Smooth muscle cell (in vitro differentiated cells): ENCODE results near the gene LGR6. TPM values are rescaled to one million over a fixed set of nuclear protein-coding genes. Genes with fewer than 3 reads are reported as not detected.

ENCODE experiments used
- DNase-seq: peaks from one replicate; lab custom pipeline; 2025; ENCODE audit not compliant: unreplicated experiment; lab: John Stamatoyannopoulos, UW
- H2AFZ ChIP-seq: fragments of 200-600 bp; sonication (generic); 2 replicates; pipeline ENCODE4 v1.6.0; 2016; ENCODE audit warnings: antibody characterized with exemption, low read depth, mild to moderate bottlenecking
- H3F3A ChIP-seq: fragments of 200-600 bp; sonication (generic); 2 replicates; pipeline ENCODE4 v1.6.0; 2017; ENCODE audit warnings: antibody characterized with exemption, low read depth
- H3K27ac ChIP-seq: fragments of 200-600 bp; sonication (generic); 2 replicates; pipeline ENCODE4 v1.5.1; 2016; ENCODE audit warnings: low read depth, mild to moderate bottlenecking
- H3K27me3 ChIP-seq: fragments of 200-600 bp; sonication (generic); 2 replicates; pipeline ENCODE4 v1.6.1; 2016; ENCODE audit warnings: low read depth, mild to moderate bottlenecking
- H3K36me3 ChIP-seq: fragments of 200-600 bp; sonication (generic); 2 replicates; pipeline ENCODE4 v1.5.1; 2016; ENCODE audit warnings: low read depth
- H3K4me1 ChIP-seq: fragments of 200-600 bp; sonication (generic); 2 replicates; pipeline ENCODE4 v1.5.1; 2016; ENCODE audit warnings: low read depth
- H3K4me2 ChIP-seq: fragments of 200-600 bp; sonication (generic); 2 replicates; pipeline ENCODE4 v1.6.0; 2016; ENCODE audit warnings: mild to moderate bottlenecking
- H3K4me3 ChIP-seq: fragments of 200-600 bp; sonication (generic); 2 replicates; pipeline ENCODE4 v1.5.1; 2016; ENCODE audit warnings: mild to moderate bottlenecking
- H3K79me2 ChIP-seq: fragments of 200-600 bp; sonication (generic); 2 replicates; pipeline ENCODE4 v1.6.0; 2016; ENCODE audit warnings: low read depth, mild to moderate bottlenecking
- H3K9ac ChIP-seq: fragments of 200-600 bp; sonication (generic); 2 replicates; pipeline ENCODE4 v1.6.0; 2016; ENCODE audit warnings: low read depth
- H3K9me3 ChIP-seq: fragments of 200-600 bp; sonication (generic); replicated peaks from 2 replicates; pipeline ENCODE4 v1.5.1; 2016; ENCODE audit warnings: low read depth
- H4K20me1 ChIP-seq: fragments of 200-600 bp; sonication (generic); 2 replicates; pipeline ENCODE4 v1.6.0; 2016; ENCODE audit warnings: low read depth
- WGBS: methylation state at CpG from one replicate; pipeline ENCODE4 v1.1.7; 2016; ENCODE audit warnings: low lambda C conversion rate; 5-methylcytosine and 5-hydroxymethylcytosine counted together
- polyA plus RNA-seq: library from polyadenylated mRNA; unstranded; fragments of >200 nt; fragmentation: Nextera tagmentation; extraction: Ambion mirVana; gene quantifications from 2 replicates; pipeline ENCODE4 v1.2.1, GENCODE V29; 2016
- total RNA-seq: library from RNA; depleted of rRNA; stranded (reverse); fragments of >200 nt; gene quantifications from 2 replicates; pipeline ENCODE4 v1.2.3, GENCODE V29; 2014
- TF ChIP-seq, protein P1 (sequence below): fragments of 200-600 bp; sonication (generic); IDR thresholded peaks from 2 replicates; pipeline ENCODE4 v1.5.1; 2017; ENCODE audit warnings: borderline replicate concordance, mild to moderate bottlenecking, antibody characterized with exemption; ENCODE audit not compliant: insufficient read depth, poor library complexity, severe bottlenecking

The LGR6 gene
- total and polyA plus RNA-seq, 2 experiments from 2014 or later = 1.8 to 2.9 TPM

DNA sequence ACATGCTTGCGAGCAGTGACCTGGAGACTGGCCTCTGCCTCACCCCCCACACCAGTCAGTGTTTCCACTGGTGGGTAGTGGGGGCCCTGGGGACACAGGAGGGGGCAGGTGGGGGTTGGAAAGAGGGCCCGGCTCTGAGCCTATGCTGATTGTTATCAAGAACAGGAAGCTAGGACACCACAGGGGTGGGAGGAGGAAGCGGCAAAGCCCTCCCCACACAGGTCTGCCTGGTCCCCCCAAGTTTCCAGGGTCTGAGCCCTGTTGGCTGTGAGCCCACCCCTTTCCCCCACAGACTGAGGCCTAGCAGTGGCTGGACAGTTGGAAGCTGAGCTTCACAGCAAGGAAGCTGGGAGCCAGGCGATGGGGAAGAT is 31.6 kb upstream of the LGR6 start:
- Histone ChIP-seq H2AFZ (no peak overlapping the region), H3K36me3 (no peaks in the 10 kb centered on the region), H3K27ac (no peak overlapping the region), H3K9me3 (no peaks in the 10 kb centered on the region), H3K27me3 (no peaks in the 10 kb centered on the region), H4K20me1 (no peaks in the 10 kb centered on the region), H3K4me1 (peaks cover 3% of the 10 kb centered on the region), H3K79me2 (no peaks in the 10 kb centered on the region), H3F3A (no peaks in the 10 kb centered on the region), H3K4me2 (no peak overlapping the region), H3K4me3 (no peak overlapping the region), H3K9ac (no peak overlapping the region)
- TF ChIP-seq, protein P1, sequence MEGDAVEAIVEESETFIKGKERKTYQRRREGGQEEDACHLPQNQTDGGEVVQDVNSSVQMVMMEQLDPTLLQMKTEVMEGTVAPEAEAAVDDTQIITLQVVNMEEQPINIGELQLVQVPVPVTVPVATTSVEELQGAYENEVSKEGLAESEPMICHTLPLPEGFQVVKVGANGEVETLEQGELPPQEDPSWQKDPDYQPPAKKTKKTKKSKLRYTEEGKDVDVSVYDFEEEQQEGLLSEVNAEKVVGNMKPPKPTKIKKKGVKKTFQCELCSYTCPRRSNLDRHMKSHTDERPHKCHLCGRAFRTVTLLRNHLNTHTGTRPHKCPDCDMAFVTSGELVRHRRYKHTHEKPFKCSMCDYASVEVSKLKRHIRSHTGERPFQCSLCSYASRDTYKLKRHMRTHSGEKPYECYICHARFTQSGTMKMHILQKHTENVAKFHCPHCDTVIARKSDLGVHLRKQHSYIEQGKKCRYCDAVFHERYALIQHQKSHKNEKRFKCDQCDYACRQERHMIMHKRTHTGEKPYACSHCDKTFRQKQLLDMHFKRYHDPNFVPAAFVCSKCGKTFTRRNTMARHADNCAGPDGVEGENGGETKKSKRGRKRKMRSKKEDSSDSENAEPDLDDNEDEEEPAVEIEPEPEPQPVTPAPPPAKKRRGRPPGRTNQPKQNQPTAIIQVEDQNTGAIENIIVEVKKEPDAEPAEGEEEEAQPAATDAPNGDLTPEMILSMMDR = no peak
- DNase-seq = no peak
- 68% methylated on average over 4 of the region's 4 CpGs for WGBS

DNA sequence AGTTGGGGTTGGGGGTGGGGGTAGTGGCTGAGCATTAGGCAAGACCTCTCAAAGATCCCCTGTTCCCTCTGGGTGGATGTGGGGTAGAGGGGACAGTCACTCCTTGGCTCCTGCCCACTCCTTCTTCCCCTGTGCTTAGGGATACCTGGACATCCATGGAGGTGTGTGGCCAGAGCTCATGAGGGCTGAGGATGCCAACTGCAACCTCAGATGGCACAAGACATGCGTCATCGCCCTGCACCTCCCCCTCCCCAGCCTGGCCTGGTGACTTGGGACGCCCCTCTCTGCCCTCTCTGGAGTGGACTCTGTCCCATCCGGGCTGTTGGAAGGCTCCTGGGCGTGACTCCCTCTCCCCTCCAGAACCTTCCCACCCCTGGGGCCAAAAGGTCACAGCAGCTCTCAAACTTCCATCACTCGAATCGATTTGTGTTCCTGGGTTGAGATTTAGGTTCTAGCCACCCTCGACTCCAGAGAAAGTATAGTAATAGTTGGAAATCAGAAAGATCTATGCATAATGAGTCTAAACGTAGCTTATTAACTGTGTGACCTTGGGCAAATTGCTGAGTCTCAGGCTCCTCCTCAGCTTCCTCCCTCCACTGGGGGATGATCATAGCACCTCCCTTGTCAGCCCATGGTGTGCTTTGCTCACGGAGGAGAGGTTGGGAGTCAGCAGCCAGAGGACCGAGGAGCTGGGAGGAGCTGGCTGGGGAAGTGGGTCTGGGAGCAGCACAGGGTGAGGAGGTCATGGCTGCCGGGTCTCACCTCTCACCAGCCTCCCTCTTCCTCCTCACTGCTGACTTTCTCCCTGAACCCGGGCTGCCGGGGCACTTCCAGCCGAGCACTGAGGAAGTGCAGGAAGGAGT is 30.9 kb upstream of the LGR6 start:
- H3K4me2 ChIP-seq = no peak overlapping the region
- no peak overlapping the region for H3K27ac ChIP-seq
- no peaks in the 10 kb centered on the region for H3K9me3 ChIP-seq
- peaks cover 3% of the 10 kb centered on the region for H3K4me1 ChIP-seq
- no peaks in the 10 kb centered on the region for H3K79me2 ChIP-seq
- H2AFZ ChIP-seq = no peak overlapping the region
- H3K9ac ChIP-seq = no peak overlapping the region
- H3K4me3 ChIP-seq = no peak overlapping the region
- no peak for DNase-seq
- no peaks in the 10 kb centered on the region for H4K20me1 ChIP-seq
- TF ChIP-seq, protein P1 = no peak
- no peaks in the 10 kb centered on the region for H3F3A ChIP-seq
- H3K27me3 ChIP-seq = no peaks in the 10 kb centered on the region
- H3K36me3 ChIP-seq = no peaks in the 10 kb centered on the region
- 71% methylated on average over 14 of the region's 15 CpGs for WGBS

DNA sequence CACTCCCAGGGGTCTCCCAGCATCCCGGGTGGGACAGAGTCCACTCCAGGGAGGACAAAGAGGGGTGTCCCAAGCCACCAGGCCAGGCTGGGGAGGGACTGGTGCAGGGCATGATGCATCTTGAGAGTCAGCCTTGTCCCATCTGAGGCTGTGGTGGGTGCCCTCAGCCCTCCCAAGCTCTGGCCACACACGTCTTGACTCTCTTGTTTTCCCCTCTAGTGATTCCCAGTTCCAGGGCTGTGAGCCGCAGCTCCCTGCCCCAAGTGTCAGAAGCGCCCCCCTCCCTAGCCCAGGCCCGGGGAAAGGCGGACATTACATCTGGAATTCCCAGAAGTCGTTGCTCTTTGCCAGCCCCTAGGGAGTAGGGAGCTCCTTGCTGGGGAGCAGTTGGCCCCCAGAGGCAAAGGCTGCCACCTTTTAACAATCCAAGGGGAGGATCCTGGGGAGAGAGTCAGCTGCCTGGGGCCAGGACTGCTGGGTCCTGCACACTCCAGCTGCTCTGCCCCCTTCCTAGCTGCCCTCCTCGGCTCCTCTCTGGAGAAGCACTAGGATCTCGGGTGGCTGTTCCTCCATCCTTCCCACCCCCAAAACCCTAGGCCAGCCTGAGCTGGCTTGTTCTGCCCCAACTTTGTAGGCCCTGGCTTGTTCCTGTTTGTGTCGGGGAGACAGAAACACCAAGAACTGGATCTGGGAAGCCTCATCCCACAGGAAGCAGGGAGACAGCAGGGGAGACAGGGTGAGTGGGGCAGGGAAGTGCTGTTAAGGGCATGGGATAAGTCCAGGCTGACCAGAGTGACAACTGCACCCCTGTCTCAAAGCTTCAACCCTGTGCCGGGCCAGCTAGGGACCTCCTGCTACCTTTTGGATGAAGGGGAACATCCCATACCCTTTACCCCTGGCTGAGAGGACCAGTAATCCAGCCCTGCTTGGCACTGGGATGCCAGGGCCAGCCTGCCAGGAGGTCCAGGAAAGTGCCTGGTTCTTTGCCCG is 30.0 kb upstream of the LGR6 start:
- H3K9ac ChIP-seq = no peak overlapping the region
- 66% methylated on average over 12 of the region's 12 CpGs for WGBS
- no peaks in the 10 kb centered on the region for H3F3A ChIP-seq
- TF ChIP-seq, protein P1 = no peak
- H3K9me3 ChIP-seq = no peaks in the 10 kb centered on the region
- H3K27me3 ChIP-seq = no peaks in the 10 kb centered on the region
- no peaks in the 10 kb centered on the region for H3K79me2 ChIP-seq
- no peaks in the 10 kb centered on the region for H3K36me3 ChIP-seq
- H2AFZ ChIP-seq = no peak overlapping the region
- no peak overlapping the region for H3K27ac ChIP-seq
- H4K20me1 ChIP-seq = no peaks in the 10 kb centered on the region
- H3K4me2 ChIP-seq = no peak overlapping the region
- H3K4me3 ChIP-seq = no peak overlapping the region
- H3K4me1 ChIP-seq = peaks cover 3% of the 10 kb centered on the region
- DNase-seq = no peak
